NCI-H226 (cell line): ENCODE results near the gene UNC5C.
A peak's percentile ranks its signal among the peaks of the same experiment; 100 is the strongest.
"Not testable (repeated sequence)": the region's sequence is repeated elsewhere in the genome, so short reads cannot be mapped to it uniquely, and the experiment has no call there.

Experiments used
- DNase-seq: peaks from one replicate; pipeline ENCODE4 v3.0.0-alpha.2; 2015

UNC5C gene

GRCh38 chr4:95204873-95205272 is 343.9 kb downstream of the UNC5C start:
- no peak for DNase-seq

- DNase-seq, result no peak
These were observed 344.4 kb downstream of the UNC5C start for GRCh38 chr4:95204267-95204844.

- DNase-seq, result no peak
These were observed 349.8 kb downstream of the UNC5C start for GRCh38 chr4:95198961-95199360.

DNA sequence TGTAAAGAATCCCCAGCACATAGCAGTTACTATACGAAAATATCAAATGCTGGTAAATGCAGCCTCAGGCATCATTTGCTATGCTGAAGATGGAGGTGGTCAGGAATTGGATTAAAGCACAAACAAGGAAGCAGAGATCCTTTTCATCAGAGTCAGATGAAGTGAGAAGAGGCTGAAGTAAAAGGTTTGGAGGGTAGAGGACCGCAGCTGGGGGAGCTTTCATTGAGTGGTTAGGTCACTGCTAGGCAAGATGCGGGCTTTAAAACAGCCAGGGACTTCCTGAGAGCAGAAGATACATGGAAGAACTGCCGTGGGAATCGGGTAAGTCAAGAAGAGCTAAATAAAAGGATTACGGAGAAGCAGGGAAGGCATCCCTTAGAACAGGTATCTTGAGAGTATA is 351.4 kb downstream of the UNC5C start:
- no peak for DNase-seq

- DNase-seq, result no peak
These were observed 355.2 kb downstream of the UNC5C start for GRCh38 chr4:95193391-95194224.

DNA sequence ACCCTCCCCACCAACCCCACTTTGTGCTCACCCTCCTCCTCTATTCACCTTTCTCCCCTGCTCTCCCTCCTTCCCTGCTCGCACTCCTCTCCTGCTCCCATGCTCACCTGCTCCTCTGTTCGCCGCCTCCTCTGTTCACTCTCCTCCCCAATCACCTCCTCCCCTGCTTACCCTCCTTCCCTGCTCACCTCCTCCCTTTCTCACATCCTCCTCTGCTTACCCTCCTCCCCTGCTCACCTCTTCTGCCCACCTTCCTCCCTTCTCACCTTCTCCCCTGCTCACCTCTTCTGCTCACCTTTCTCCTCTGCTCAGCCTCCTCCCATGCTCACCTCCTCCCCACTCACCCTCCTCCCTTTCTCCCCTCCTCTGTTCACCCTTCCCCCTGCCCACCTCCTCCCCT is 357.2 kb downstream of the UNC5C start:
- no peak for DNase-seq

GRCh38 chr4:95190751-95191436 is 357.9 kb downstream of the UNC5C start:
- DNase-seq, result no peak

DNA sequence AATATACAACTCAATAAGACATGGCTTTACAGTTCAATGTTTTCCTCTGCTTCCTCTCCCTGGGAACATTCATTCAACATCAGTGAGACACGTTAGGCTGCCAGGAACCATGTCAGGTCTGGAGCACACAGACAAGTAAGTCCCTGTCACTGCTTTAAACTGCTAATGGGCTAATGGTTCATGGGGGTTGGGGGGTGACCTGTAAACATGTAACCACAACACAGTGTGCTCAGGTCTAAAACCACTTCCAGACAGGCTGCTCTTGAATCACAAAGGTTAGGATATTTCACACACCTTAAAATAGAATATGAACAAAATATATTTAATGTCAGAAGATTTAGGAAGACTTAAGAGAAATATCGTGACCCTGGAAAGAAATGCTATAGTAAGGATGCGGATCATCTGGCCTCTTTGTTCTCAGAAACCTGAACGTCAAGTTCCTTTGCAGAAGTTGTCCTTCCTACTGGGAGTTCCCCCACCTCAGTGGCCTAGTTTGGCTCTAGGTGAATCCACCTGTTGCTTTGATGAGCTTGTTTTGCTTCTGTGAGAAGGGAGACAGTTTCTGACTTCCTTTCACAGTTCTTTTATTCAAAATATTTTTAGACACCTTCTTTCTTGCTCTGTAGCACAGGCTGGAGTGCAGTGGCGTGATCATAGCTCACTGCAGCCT is 359.9 kb downstream of the UNC5C start:
- no peak for DNase-seq

DNA sequence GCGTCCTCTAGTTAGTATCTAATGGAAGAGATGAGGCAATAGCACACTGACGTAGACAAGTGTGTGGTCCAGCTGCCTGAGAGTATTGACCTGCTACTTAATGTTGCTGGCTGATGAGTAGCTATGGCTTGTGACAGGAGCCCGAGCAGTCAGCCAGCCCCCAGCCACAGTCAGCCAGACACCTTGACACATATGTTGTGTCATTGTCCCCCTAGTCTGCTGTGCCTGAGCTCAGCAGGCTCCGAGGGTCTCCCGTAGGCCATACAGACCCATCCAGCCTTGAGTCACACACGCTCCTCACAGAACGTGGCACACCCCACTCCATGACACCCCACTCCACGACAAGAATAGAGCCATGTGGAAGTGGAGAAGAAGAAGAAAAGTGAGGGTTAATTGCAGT is 362.1 kb downstream of the UNC5C start:
- no peak for DNase-seq

DNA sequence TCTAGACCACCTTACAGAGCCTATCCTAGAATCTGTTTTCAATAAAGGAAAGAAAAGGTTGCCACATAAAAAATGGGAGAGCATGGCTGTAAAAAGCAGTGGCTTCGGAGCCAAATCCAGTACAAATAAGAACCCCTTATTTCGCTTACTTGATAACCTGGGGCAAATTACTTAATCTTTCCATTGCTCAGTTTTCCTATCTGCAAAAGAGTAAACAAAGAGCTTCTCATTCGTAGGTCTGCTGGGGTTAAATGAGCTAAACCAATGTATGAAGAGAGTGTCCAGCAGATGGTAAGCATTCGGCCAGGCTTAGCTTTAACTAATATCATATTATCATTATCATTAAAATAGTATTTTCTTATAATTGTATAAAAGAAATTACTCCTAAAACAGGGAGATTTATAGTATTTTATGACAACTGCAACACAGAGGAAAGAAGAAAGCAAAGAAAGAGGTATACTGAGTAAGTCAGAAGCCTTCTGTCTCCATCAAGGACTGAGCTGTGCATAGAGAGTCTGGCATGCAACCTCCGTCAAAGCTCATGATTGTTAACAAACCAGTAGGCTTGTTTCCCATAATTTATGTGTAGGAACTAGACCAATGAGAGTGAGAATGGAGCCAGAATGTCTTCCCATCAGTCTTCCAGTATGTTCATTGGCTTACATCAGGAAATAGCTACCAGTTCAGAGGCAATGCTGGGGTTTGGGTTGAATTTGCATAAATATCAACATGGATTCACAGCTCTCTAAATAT is 364.9 kb downstream of the UNC5C start:
- no peak for DNase-seq

DNA sequence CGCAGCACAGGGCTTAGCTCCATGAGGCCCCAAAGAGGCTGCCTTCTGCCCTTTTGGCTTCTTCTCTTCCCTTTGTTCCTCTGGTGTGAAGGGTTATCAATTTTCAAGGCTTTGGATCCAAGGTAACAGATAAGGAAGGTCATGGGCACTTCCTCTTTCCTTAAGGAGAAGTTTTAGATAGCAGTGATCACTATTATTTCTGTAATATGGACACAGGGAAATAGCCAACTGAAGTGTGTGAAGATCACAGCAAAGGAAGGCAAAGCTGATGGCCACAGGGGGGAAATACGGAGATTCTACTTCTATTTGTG is 366.8 kb downstream of the UNC5C start:
- no peak for DNase-seq

DNA sequence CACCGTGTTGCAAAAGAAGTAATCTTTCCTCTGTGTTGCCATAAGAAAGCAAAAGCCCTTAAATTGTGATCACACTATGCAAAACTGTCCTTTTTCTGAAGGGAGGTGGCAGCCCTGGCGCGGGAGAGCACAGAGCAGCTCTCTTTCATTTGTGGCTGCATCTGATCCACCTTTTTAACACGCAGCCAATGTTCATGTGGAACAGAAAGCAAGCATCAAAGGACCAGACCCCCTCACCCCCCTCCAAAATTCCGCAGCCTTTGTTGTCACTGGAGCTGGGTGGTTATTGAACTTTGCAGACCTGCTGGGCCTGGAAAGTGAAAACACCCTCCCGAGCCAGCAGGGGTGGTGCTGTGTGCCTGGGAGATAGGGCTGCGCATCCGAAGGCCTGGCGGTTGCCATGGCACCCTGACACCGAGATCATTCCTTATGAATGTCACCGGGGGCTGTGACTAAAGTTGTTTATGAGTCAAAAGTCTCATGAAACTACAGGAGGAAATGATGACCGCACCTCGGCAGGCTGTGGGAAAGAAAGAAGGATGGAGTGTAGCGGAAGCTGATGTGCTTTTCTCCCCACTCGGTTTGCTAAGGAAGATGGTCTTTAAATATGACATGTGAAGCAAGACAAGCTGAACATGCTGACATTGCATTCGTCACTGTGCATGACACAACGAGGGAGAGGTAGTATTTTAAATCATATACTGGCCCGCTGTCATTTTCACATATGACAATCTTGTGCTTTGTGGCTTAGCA is 367.4 kb downstream of the UNC5C start:
- DNase-seq, result no peak

DNA sequence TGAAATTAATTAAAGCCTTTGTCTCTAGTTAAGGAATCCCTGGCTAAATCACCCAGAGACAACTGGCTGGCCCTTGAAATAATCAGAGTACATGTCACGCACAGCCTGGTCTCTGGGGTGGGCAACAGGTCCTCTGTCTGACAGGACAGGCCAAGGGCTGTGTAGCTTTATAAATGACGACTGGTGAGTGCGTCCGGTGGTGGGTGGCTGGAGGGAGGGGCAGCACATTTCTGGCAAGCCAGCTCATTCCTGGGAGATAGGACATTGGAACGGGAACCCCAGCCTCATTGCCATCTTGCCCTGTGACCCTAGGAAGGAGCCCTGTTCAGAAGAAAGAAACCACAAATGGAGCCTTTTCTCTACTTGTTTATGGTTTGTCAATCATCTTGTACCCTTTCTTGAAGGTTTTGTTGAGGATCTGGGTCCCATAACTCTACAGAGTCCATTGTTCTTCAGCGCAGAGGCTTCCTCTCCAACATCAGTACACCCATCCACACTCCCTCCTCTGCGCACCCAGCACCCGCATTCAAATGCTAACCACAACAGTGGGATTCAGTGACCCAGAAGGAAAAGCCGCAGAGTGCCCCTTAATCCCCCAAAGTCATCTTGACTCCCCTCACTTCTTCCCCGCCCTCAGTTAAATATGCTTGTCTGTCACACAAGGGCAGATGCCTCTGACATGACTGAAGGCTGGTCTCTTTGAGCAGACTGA is 368.1 kb downstream of the UNC5C start:
- DNase-seq, result no peak

DNA sequence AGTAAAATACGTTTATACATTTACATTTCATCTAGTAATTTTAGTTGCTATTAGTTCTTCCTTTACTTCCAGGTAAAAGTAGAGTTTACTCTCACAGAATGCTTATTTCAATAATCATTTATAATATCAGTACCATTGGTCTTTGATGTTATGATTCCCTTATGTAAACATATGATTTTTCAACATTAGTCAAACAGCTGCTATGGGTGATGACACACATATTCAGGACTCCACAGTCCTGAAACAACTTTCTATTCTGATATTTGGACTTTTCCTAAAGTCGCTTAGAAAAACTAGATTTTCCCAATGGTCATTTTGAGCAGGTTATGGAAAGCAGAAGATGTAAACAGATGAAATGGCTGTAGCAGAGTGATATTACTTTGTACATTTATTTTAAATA is 369.8 kb downstream of the UNC5C start:
- no peak for DNase-seq

GRCh38 chr4:95171377-95171776 is 377.4 kb downstream of the UNC5C start:
- not testable (repeated sequence) for DNase-seq

- no peak for DNase-seq
These were observed 378.6 kb downstream of the UNC5C start for GRCh38 chr4:95170176-95170575.

DNA sequence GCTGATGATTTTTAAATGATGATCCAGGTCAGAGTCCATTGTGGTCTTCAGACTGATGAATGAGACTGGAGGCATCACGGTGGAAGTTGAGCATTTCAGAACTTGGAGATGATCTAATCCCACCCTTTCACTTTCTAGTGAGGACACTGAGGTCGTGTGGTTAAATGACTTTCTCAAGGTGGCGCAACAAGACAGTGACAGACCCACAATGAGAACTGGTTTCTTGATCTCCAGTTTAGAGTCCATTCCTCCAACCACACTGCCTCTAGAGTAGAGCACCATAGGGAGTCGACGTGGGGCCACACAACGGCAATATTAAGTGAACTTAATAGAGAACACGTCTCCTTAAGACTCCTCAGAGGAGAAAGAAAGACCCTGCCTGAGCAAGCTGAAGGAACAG is 381.0 kb downstream of the UNC5C start:
- no peak for DNase-seq

- peak; percentile 40 for DNase-seq
These were observed 382.7 kb downstream of the UNC5C start for GRCh38 chr4:95165926-95166524.

GRCh38 chr4:95162867-95163266 is 385.9 kb downstream of the UNC5C start:
- DNase-seq, result no peak

DNA sequence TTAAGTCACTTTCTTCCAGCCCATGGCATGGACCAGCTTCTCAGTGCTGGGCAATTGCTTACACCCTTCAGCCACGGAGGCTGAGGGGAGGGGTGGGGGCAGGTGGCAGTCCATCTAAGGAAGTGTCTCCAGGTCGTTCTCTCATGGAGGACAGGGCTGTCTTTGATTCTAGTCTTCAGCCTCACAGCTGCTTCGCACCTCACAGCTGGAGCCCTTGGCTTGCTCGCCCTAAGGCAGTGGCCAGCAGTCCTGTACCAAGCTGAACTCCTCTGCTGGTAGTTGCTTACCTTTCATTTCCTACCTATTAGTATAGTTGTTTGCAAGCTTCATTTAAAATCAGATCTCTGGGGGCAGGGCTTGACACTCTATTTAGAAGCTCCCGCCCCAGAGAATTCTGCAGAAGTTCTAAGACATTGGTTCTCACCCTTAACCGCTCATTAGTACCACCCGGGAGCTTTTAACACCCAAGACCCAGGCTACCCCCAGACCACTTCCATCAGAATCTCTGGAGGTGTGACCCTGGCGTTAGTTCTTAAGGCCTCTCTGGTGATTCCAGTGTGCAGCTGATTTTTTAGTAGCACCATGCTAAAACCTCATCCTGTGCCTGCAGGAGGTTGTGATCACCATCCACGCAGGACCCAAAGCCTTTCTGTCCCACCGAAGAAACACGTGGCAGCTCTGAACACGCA is 386.8 kb downstream of the UNC5C start:
- DNase-seq, result no peak

DNA sequence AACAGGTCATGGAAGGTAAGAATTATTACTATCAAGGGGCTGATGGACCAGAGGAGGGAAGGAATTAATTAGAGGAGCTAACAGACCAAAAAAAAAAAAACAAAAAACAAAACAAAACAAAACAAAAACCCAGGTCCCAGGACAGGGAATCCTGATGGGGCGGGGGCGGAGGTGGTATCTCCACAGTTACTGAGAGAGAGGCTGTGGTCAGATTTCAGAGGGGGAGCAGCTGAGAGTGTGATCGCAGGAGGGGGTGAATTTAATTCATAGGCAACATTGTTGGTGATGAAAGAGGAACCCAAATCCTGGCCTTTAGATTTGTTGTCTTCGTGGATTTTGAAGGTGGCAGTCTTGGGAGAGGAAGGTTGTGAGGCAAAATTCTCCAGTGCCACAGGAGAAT is 389.4 kb downstream of the UNC5C start:
- DNase-seq, result no peak
